ENCODE measurements around the gene COL5A1. TPM values are rescaled to one million over a fixed set of nuclear protein-coding genes. Genes with fewer than 3 reads are reported as not detected.

The COL5A1 gene
- total RNA-seq, 6 experiments from 2014 or later: 196 to 308 (median 225) TPM

DNA sequence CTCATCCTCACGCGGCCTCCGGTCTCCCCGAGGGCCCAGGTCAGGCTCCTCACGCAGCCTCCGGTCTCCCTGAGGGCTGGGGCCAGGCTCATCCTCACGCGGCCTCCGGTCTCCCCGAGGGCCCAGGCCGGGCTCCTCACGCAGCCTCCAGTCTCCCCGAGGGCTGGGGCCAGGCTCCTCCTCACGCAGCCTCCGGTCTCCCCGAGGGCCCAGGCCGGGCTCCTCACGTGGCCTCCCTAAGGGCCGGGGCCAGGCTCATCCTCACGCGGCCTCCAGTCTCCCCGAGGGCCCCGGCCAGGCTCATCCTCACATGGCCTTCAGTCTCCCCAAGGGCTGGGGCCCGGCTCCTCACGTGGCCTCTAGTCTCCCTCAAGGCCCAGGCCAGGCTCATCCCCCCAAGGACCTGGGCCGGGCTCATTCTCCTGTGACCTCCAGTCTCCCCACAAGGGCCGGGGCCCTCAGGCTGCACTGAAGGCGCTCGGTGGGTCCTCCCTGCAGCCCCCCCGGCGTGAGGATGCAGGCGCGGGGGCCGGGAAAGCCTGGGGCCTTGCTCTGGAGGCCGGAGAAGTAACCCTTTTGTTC lies 187.8 kb downstream of the COL5A1 start:
- TF ChIP-seq CTCF (IDR thresholded peaks at IDR 0.05): no peak
- Mint-ChIP-seq H3K36me3 (ENCODE audit: low read depth) (peaks cover 8% of the 10 kb centered on the region; the same call in 1 of the 2 replicates), H3K4me3 (no peak overlapping the region), H3K27me3 (ENCODE audit: insufficient read depth) (peaks cover 24% of the 10 kb centered on the region), H3K9me3 (no peaks in the 10 kb centered on the region), H3K27ac (no peak overlapping the region), H3K4me1 (ENCODE audit: low read depth) (no peaks in the 10 kb centered on the region)
- DNase-seq: no peak

GRCh38 chr9:134830126-134830525 lies 188.5 kb downstream of the COL5A1 start:
- Mint-ChIP-seq H3K36me3 (ENCODE audit: low read depth) (peaks cover 14% of the 10 kb centered on the region; the same call in 1 of the 2 replicates), H3K9me3 (no peaks in the 10 kb centered on the region), H3K27me3 (ENCODE audit: insufficient read depth) (peaks cover 19% of the 10 kb centered on the region), H3K4me3 (no peak overlapping the region; the same call in 1 of the 2 replicates), H3K4me1 (ENCODE audit: low read depth) (no peaks in the 10 kb centered on the region), H3K27ac (no peak overlapping the region)
- no peak for DNase-seq
- TF ChIP-seq CTCF (IDR thresholded peaks at IDR 0.05): no peak

DNA sequence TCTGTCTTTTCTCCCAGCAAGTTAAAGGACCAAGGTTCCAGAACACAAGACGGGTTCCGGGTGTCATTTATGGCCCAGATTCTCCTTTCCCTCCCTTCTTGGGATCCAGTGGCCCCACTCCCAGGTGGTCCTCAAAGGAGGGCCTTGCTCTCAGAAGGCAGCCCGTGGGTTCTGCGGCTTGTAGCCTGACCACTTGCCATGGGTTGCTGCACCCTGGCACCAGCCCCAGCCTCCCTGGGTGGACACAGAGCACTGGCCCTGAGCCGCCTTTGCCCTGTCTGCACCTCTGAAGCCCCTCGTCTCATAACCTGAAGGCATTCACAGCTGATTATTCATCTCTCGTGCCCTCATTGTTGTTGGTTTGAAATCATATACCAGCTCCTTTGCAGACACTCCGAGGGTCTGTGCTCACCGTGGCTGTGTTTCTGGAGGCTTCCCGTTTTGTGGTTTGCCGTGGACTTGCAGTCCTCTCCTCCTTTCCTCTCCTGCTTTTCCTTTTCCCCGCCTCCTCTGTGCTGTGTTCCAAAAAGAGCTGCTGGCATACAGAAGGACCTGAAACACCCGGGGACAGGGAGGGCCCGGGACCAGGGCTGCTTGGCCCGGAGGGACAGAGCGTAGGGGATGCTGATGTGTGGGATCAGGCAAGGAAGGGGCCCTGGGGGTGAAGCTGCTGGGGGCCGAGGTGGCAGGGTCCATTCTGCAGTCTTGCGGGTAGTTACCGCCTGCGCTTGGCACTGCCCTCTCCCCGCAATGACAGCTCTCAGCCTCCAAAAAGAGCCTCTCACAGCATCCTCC lies 189.5 kb downstream of the COL5A1 start:
- Mint-ChIP-seq H3K27ac (no peak overlapping the region; the same call in 1 of the 2 replicates), H3K36me3 (ENCODE audit: low read depth) (peaks cover 13% of the 10 kb centered on the region; the same call in 1 of the 2 replicates), H3K4me1 (ENCODE audit: low read depth) (no peaks in the 10 kb centered on the region)

GRCh38 chr9:134832471-134832870 lies 190.9 kb downstream of the COL5A1 start:
- DNase-seq: no peak
- TF ChIP-seq CTCF (IDR thresholded peaks at IDR 0.05): no peak
- Mint-ChIP-seq H3K27me3 (ENCODE audit: insufficient read depth) (peaks cover 26% of the 10 kb centered on the region), H3K36me3 (ENCODE audit: low read depth) (peaks cover 8% of the 10 kb centered on the region; the same call in 1 of the 2 replicates), H3K4me1 (ENCODE audit: low read depth) (peaks cover 7% of the 10 kb centered on the region), H3K27ac (no peak overlapping the region; the same call in 1 of the 2 replicates), H3K9me3 (no peaks in the 10 kb centered on the region), H3K4me3 (no peak overlapping the region)

More for the DNA sequence above, 189.5 kb downstream of the COL5A1 start:
- no peak for DNase-seq
- Mint-ChIP-seq H3K9me3 (no peaks in the 10 kb centered on the region), H3K4me3 (no peak overlapping the region; the same call in 1 of the 2 replicates), H3K27me3 (ENCODE audit: insufficient read depth) (peaks cover 17% of the 10 kb centered on the region)
- TF ChIP-seq CTCF (IDR thresholded peaks at IDR 0.05): no peak

DNA sequence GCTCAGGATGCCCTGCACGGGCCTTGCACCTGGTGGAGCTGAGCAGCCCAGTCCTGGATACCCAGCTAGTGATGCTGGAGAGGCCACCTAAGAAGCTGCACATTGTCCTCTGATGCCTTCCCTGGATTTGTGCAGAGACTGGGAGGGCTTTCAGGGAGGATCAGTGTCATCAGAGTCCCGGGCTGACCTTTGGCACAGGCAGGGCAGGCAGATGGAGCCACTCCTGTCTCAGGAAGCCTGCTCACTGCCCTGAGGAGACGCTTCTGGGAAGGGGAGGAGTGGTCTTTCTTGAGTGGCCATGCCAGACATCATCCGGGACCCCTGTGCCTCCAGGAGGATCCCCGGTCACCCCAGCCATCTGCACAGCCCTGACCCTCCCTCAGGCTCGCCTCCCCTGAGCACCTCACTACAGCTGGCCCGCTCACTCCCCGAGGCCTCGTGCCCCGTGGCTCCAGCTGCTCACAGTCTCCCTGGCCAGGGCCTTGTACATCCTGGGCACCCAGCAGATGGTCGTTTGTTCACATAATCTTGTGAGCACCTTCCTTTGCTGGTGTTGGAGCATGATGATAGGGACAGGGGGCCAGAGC lies 191.8 kb downstream of the COL5A1 start:
- DNase-seq: no peak
- Mint-ChIP-seq H3K9me3 (no peaks in the 10 kb centered on the region), H3K27me3 (ENCODE audit: insufficient read depth) (peaks cover 28% of the 10 kb centered on the region), H3K4me3 (no peak overlapping the region; the same call in 1 of the 2 replicates), H3K27ac (no peak overlapping the region; the same call in 1 of the 2 replicates), H3K36me3 (ENCODE audit: low read depth) (peaks cover 13% of the 10 kb centered on the region; the same call in 1 of the 2 replicates), H3K4me1 (ENCODE audit: low read depth) (peaks cover 11% of the 10 kb centered on the region)
- TF ChIP-seq CTCF (IDR thresholded peaks at IDR 0.05): no peak
